Measurements from ENCODE around the gene TMEM209. TPM values are rescaled to one million over a fixed set of nuclear protein-coding genes. Genes with fewer than 3 reads are reported as not detected.

Gene TMEM209
- total RNA-seq, 3 donors from 2014 or later (not counting 1 experiment from before 2014, with no cell fraction given): 26.3 to 31.0 (median 30.4) TPM

- no peak for DNase-seq
- no peaks in the 10 kb centered on the region for H3K4me1 ChIP-seq (ENCODE audit: control insufficient read depth, insufficient read depth, low read length)
- TF ChIP-seq CTCF (IDR thresholded peaks at IDR 0.05): no peak
- ATAC-seq: no peak
- Mint-ChIP-seq H3K9me3 (no peaks in the 10 kb centered on the region), H3K27me3 (ENCODE audit: low read depth in 2 of 2) (no peaks in the 10 kb centered on the region), H3K36me3 (peaks cover 11% of the 10 kb centered on the region), H3K27ac (no peak overlapping the region), H3K4me3 (no peak overlapping the region), H3K4me1 (no peaks in the 10 kb centered on the region)
- no peak overlapping the region for H3K4me3 ChIP-seq (ENCODE audit: low read length)
- intact Hi-C loops (cut with micrococcal nuclease): no loop called here
- no peaks in the 10 kb centered on the region for H3K9me3 ChIP-seq (ENCODE audit: control insufficient read depth, insufficient read depth, low read length)
- H3K36me3 ChIP-seq (ENCODE audit: control insufficient read depth, insufficient read depth, low read length): peaks cover 54% of the 10 kb centered on the region
- H3K27ac ChIP-seq (ENCODE audit: low read length): no peak overlapping the region
- 100% methylated on average over 1 of the region's 2 CpGs for WGBS (ENCODE audit: insufficient coverage)
- no peaks in the 10 kb centered on the region for H3K27me3 ChIP-seq (ENCODE audit: control insufficient read depth, insufficient read depth, low read length)
Measured at GRCh38 chr7:130179631-130180030, 25.6 kb downstream of the TMEM209 start.

- Histone ChIP-seq H3K9me3 (ENCODE audit: control insufficient read depth, insufficient read depth, low read length) (no peaks in the 10 kb centered on the region), H3K27me3 (ENCODE audit: control insufficient read depth, insufficient read depth, low read length) (no peaks in the 10 kb centered on the region), H3K36me3 (ENCODE audit: control insufficient read depth, insufficient read depth, low read length) (peaks cover 55% of the 10 kb centered on the region), H3K4me3 (ENCODE audit: low read length) (no peak overlapping the region), H3K27ac (ENCODE audit: low read length) (no peak overlapping the region), H3K4me1 (ENCODE audit: control insufficient read depth, insufficient read depth, low read length) (no peaks in the 10 kb centered on the region)
- WGBS (ENCODE audit: insufficient coverage): 100% methylated on average over 3 of the region's 4 CpGs
- intact Hi-C loops (cut with micrococcal nuclease): no loop called here
- ATAC-seq: no peak
- Mint-ChIP-seq H3K9me3 (no peaks in the 10 kb centered on the region), H3K36me3 (peaks cover 13% of the 10 kb centered on the region), H3K27me3 (ENCODE audit: low read depth in 2 of 2) (no peaks in the 10 kb centered on the region), H3K4me1 (no peaks in the 10 kb centered on the region), H3K27ac (no peak overlapping the region), H3K4me3 (no peak overlapping the region)
- TF ChIP-seq CTCF (IDR thresholded peaks at IDR 0.05): no peak
- DNase-seq: no peak
Measured at GRCh38 chr7:130178251-130178650, 27.0 kb downstream of the TMEM209 start.

GRCh38 chr7:130174237-130174959, 30.8 kb downstream of the TMEM209 start:
- Histone ChIP-seq H3K4me3 (ENCODE audit: low read length) (no peak overlapping the region), H3K36me3 (ENCODE audit: control insufficient read depth, insufficient read depth, low read length) (peaks cover 63% of the 10 kb centered on the region), H3K27me3 (ENCODE audit: control insufficient read depth, insufficient read depth, low read length) (no peaks in the 10 kb centered on the region), H3K4me1 (ENCODE audit: control insufficient read depth, insufficient read depth, low read length) (no peaks in the 10 kb centered on the region), H3K9me3 (ENCODE audit: control insufficient read depth, insufficient read depth, low read length) (no peaks in the 10 kb centered on the region), H3K27ac (ENCODE audit: low read length) (no peak overlapping the region)
- DNase-seq (no peak), ATAC-seq (no peak)
- H3K36me3 Mint-ChIP-seq: peaks cover 21% of the 10 kb centered on the region
- TF ChIP-seq CTCF (IDR thresholded peaks at IDR 0.05): no peak
- no peaks in the 10 kb centered on the region for H3K27me3 Mint-ChIP-seq (ENCODE audit: low read depth in 2 of 2)
- H3K4me1 Mint-ChIP-seq: no peaks in the 10 kb centered on the region
- H3K4me3 Mint-ChIP-seq: no peak overlapping the region
- 93% methylated on average over 2 of the region's 4 CpGs for WGBS (ENCODE audit: insufficient coverage)
- H3K27ac Mint-ChIP-seq: no peak overlapping the region
- no peaks in the 10 kb centered on the region for H3K9me3 Mint-ChIP-seq
- intact Hi-C loops (cut with micrococcal nuclease): no loop called here

GRCh38 chr7:130162196-130162595, 43.0 kb downstream of the TMEM209 start:
- 92% methylated on average over 5 of the region's 5 CpGs for WGBS (ENCODE audit: insufficient coverage)
- no peaks in the 10 kb centered on the region for H3K27me3 ChIP-seq (ENCODE audit: control insufficient read depth, insufficient read depth, low read length)
- Mint-ChIP-seq H3K9me3 (no peaks in the 10 kb centered on the region), H3K4me1 (no peaks in the 10 kb centered on the region), H3K36me3 (peaks cover 19% of the 10 kb centered on the region), H3K4me3 (no peak overlapping the region), H3K27ac (no peak overlapping the region), H3K27me3 (ENCODE audit: low read depth in 2 of 2) (no peaks in the 10 kb centered on the region)
- TF ChIP-seq CTCF (IDR thresholded peaks at IDR 0.05): no peak
- no peaks in the 10 kb centered on the region for H3K4me1 ChIP-seq (ENCODE audit: control insufficient read depth, insufficient read depth, low read length)
- no peak overlapping the region for H3K27ac ChIP-seq (ENCODE audit: low read length)
- ATAC-seq (no peak), DNase-seq (no peak)
- no peak overlapping the region for H3K4me3 ChIP-seq (ENCODE audit: low read length)
- H3K36me3 ChIP-seq (ENCODE audit: control insufficient read depth, insufficient read depth, low read length): peaks cover 40% of the 10 kb centered on the region
- intact Hi-C loops (cut with micrococcal nuclease): no loop called here
- no peaks in the 10 kb centered on the region for H3K9me3 ChIP-seq (ENCODE audit: control insufficient read depth, insufficient read depth, low read length)

Measured in natural killer cell (primary cell).